SHP77 treated with DMSO at 0.1 percent for 48 hours (cell line): ENCODE measurements around the gene GTF2F2.
"Not testable (repeated sequence)": the region's sequence is repeated elsewhere in the genome, so short reads cannot be mapped to it uniquely, and the experiment has no call there.

Experiments
- DNase-seq: peaks from one replicate; lab custom pipeline; 2025; lab: John Stamatoyannopoulos, UW

GTF2F2 gene

DNA sequence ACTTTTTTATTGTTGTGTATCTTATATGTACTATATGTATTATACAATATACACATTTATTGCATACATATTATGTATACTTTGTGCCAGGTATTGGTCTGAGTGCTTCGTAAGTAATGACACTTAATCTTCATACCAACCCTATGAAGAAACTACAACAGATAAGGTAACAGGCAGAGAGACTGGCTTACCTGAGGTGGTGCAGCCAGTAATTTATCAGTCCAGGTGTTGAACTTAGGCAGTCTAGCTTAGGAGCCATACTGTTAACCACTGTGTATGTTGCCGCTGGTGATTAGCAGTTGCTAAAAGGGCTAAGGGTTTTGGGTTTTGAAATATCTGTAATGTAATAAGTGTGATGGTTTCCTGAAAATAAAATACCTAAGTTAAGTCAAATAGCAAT is 134.1 kb downstream of the GTF2F2 start:
- DNase-seq: no peak

DNA sequence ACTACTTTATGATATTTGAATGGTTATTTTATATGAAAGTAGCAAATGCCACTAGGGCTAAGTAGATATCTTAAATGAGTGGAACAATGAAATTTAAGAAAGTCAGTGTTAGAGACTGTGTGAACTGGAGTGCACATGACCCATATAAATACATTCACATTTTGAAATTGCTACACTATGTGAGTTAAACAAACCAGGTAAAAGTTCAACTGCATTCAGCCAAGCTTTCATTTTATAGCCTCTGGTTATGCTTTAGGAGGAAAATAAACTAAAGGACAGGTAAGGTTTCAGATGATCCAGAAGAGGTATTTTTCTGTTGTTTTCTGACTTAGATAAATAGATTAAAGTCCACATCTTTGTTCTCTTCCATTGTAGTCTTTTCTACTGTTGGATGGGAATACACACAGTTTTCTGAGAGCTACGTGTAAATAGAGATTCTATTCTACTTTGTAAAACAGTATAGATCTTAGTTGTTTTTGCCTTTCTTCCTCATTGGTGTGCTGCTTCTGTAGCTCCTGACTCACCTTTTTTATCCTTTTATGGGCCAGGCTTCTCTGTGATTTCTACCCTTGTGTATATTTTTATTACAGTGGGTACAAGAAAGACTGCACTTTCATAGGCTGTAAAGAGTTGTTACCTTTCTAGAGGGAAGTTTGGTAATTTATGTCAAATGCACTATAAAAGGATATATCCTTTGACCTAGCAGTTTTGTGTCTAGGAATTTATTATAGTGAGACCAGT is 135.1 kb downstream of the GTF2F2 start:
- no peak for DNase-seq

DNA sequence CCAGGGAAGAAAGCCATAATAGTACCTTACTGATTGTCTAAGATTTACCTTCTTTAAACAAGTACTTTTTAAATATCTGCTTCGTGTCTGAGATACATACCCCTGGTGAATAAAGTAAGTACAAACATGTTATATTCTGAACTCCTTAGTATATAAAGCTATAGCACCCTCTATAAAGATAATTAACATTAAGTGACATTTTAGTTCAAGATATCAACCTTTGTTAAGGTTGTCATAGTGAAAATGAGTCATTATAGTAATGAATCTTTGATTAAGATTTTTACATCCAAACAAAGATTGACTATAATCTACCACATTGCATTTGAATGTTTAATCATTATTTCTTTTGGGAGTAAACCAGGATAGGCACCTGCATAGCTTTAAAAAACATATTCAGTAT is 135.9 kb downstream of the GTF2F2 start:
- no peak for DNase-seq

DNA sequence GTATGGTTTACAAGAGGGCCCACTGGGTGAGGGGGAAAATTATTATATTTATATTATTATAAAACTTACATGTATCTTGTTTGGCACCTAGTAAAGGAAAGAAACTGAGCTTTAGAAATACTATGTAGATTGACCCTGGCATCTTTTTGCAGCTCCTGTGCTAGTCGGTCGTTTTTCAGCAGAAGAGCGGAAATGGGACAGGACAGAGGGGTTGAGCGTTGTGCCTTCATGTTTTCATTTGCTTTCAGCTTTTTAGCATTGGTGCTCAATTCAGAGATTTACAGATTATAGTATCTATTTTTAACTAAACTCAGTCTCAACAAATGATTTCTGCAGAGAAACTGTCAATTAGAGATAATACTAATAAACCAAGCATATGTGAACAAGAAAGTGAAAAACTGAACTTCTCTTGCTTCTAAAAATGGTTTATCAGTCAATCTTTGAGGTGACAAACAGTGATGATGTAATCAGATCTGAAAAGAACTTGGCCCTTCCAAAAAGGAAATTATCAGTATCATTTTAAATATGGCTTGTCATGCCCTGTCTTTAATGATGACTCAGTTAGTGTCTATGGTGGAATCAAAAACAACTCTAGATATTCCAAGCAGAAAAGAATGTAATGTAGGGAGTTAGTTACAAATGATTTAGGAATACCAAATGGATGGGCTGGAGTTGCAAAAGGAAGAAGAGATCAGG is 137.5 kb downstream of the GTF2F2 start:
- DNase-seq: no peak

DNA sequence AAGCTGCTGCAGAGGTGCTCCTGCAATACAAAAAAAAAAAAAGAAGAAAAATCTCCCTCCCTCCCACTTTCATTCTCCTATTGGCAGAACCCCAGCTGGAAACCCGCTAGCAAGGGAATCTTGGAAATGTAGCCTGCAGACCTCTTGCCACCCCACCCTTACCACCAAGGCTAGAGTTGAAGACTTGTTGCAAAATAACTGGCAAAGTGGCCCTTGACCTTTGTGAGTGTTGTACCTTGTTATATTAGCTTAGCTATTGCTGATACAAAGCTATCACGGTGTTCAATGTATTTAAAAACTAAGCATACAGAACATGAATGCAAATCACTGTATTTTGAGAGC is 138.0 kb downstream of the GTF2F2 start:
- DNase-seq: no peak

DNA sequence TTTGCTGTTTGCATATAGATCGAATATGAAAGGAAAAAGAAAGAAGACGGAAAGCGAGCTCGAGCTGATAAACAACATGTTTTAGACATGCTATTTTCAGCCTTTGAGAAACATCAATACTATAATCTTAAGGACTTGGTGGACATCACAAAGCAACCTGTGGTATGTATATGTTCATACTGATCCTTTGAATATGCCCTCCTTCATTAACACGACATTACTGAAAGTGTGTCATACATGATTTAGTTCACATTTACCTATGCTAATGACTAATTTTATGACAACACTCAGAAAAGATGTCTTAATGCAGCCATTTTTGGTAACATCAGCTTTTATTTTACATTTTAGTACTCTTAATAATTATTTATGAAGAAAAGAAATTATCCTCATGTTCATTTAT is 146.9 kb downstream of the GTF2F2 start:
- no peak for DNase-seq

DNA sequence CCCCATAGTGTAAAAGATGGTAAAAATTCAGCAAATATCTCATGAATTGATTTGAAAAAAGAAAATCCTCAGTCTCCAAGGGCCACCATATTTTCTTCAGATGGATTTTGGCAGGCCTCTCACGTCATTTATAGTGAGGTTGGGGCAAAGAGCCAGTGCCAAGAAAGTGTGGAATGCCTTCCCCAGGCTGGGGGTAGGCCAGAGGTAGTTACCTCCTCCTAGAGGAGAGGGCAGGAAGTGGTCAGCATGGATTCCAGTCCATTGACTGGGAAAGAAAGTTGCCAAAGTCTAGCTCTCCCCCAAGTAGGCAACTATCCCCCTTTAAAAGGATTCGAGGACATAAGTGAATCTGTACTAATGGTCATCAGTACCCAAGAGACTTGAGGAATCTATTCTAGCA is 148.9 kb downstream of the GTF2F2 start:
- no peak for DNase-seq

DNA sequence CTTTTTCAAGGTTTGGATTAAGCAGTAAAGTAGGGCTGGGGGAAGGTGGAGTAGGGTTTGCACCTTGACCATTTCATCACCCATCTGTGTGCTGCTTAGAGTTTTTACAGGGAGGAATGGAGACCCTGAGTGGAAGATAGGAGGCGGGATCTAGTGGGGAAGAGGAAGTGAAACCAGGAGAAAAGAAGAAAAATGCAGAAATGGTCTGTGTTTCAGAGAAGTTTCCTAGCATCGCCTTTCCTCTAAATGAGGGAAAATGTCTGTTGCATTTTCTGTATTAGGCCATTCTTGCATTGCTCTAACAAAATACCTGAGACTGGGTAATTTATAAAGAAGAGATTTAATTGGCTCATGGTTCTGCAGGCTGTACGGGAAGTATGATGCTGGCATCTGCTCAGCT is 156.6 kb downstream of the GTF2F2 start:
- no peak for DNase-seq

DNA sequence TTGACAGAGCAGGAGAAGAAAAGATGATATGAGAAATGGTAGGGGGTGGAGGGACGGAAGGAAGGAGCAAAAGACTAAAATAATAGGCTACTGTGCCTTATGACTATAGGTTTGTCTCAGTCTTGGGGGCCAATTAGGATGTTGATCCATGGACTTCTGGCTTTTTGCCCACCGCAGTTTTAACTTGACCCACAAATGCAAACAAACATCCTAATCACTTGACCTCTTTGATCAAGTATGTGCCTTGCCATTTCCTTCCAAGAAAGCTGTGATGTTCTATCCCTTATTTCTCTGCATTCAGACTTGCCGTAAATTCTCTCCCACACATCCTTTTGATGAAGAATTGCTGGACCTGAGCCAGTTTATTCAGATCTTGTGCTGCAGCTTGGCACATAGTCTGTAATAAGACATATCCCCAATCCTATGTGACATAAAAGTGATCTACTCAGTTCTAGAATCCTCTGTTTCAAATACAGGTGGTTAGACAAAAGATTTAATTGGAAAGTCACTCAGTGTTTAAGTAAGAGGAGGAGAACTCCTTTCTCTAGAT is 157.9 kb downstream of the GTF2F2 start:
- DNase-seq: no peak

DNA sequence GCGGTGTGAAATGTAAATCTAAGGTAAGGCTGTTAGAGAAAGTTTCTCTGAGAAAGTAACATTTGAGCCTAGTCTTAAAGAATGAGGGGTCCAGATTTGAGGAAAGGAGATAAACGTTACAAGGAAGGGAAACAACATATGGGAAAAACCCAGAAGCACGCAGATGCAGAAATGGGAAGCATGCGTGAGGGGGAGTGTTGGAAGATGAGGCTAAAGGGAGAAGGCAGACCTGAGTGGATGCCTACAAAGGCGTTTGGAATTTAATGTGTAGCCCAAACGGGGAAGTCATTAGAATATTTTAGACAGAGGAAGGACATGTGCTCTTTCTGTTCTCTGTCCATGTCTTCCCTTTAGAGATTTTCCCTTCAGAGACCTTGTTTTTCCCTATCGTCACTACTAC is 159.7 kb downstream of the GTF2F2 start:
- DNase-seq: no peak

DNA sequence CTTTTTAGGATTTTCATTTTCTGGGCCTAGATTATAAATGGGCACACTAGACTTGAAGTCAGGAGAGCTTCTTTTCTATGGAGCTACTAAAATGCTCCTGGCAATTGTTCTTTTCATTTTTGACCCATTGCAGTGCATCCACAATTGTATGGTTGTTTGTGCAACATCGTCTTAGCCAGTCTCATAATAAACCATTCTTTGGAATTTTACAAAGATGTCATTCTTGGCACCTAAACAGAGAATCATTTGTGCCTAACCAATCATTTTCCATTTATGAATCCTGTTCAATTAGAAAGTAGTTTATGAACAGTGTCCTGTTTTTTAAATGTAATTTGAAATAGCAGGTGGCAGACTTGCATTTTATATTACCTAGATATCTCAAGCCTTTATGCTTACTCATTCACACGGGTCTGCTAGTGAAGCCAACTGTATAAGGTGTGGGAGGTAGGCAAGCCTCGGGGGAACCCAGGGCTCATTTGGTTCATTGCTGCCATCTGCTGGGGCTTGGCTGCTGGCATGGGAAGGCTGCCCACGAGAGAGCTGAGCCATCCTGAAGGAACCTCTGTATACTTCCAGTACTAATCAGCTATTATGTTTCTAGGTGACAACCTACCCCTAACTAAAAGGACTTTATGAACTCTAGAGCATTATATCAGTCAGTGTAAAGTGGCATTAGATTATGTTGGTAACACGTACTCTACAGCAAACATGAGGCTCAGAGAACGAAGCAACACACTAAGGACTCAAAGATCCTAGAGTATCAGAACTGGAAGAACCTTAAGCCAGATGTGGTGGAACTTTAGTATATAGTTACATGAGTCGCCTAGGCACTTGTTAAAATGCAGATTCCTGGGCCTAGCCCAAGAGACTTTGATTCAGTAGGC is 160.7 kb downstream of the GTF2F2 start:
- peak; percentile 6 for DNase-seq

DNA sequence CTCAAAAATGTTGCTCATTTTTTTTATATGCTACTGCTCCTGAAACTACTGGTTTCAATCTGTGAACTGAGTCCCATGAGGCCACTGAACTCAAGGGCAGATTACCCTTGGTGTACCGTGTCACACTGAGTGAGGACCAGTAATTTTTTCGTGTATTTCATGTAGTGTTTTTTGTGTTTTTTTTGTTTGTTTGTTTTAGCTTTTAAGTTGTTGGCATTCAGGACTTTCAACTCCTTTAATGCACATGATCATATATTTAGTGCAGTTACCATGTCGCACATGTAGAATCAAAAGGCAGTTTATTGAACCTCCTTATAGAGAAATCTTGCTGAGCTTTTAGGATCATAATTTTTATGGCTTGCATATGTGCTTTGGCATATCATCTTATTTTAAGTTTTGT is 162.7 kb downstream of the GTF2F2 start:
- no peak for DNase-seq

DNA sequence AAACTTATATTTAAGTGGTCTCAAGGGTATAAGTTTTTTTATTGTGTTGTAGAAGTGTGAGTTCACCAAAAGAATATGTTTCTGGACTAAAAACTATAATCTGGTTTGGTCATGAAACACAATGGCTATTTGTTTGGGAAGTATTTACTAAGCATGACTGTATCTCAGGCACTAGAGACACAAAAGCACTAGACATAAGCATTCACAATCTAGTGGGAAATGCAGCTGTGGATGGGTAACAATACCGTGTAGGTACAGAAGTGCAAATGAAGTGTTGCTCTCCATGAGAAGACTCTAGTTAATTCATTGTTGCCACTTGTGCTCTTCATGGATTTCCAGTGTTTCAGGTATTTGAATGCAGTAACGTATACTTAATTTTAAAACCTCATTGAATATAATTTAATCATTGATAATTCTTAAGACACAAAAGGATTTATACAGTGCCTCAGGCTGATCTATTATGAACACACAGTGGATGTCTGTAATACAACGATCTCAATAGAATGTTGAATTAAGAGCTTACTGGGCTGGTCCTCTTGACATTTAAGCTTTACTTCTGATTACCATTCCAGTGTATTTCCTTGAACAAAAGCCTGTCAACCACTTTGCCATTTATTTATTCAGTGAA is 169.7 kb downstream of the GTF2F2 start:
- DNase-seq: no peak

DNA sequence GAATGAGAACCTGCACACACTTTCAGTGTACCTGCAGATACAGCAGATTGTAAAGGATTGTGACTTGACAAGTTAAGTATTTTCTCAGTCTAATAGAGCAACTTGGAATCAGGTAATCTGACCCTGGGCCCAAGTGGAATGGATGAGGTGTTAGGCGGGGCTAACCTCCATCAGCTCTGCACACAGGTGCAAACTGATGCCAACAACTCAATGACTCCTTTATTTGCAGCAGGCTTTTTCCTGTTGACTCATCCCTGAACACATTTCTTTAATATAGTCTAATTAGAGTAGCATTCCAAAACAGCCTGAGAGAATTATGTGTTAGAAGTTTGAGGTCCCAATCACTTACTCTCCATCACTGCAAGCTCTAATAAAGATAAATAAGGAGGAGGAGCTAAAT is 171.9 kb downstream of the GTF2F2 start:
- DNase-seq: no peak

DNA sequence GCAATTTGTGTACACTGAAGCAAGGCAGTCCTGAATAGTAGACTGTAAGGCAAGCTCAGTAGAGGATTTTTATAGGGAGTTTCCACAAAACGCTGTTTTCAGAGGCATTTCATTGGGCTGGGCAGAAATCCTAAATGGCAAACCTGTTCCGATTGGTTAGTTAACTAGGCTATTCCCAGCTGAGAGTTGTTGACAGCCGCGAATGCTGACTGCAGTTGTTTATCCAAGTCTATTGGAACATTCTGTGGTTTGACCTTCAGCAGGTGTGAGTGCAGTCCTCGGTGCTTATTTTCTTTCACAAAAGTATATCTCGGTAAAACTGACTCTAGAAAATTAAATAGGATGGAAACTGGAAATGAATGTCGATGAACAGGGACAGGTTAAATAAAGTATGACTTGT is 175.2 kb downstream of the GTF2F2 start:
- no peak for DNase-seq

DNA sequence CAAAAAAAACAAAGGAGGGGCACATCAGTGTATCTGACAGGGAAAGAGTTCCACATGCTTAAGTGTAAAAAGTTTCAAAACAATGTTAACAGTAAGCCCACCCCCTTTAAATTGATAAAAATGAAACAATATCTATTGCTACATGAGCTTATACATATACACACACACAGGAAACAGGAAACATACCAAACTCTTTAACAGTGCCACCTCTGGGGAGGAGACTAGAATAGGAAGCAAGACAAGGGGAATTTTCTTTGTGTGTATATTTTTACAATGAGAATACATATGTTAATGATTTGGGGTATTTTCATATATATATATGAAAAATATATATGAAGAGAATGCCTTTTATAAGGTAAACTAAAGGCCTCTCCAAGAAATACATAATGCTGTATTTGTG is 175.9 kb downstream of the GTF2F2 start:
- DNase-seq: no peak

DNA sequence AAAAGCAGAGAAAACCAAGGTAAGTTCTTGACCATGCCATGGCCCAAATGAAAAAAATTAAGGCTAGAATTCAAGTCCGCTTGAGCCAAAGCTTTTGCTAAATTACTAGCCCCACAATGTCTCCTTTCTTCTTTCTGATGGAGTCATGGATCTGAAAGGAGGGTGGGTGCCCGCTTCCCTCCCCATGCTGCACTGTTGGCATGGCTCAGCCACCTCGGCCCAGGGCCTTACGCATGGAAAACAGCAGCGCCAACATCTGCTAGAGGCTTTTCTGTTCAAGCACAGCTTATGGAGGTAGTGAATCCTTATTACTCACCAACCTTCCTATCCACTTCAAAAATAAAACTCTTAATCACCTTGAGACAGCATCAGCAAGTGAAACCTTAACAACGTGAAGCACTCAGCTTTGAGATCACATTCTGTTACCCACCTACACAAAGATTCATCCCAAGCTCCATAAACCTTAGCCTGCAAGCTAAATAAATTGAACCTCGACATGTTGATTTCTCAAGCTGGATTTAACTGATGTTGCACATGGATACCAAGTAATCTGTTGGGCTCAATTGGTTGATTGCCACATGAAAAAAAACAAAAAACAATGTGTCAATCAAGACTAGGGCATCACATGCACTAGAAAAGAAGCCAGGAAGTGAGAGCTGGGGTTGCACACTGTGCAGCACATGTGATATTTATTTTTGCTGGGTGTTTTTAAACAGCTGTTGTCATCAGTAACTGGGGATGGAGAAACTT is 177.3 kb downstream of the GTF2F2 start:
- DNase-seq: no peak

DNA sequence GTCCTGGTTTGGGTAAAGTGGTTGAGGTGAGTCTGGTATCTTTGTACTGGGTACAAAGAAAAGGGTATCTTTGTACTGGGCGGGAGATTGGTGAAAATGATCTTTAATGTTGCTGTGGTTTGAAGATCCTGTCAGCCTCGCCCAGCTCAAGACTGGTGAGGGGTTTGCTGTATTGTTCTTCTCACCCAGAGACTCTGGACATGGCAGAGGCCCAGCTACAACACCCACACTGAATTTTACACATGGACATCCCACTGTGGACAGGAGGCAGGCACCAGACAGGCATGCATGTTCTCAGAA is 177.8 kb downstream of the GTF2F2 start:
- DNase-seq: no peak

DNA sequence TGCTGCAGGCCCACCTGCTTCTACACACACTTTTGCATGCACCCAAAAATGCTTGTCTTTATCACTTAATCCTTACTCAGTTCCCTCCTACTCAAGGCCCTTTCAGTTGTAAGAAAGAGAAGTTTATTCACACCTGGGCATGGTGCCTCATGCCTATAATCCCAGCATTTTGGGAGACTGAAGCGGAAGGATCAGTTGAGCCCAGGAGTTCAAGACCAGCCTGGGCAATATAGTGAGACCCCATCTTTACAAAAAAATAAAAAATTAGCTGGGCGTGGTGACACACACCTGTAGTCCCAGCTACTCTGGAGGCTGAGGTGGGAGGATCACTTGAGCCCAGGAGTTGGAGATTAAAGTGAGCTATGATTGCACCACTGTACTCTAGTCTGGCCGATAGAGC is 178.2 kb downstream of the GTF2F2 start:
- not testable (repeated sequence) for DNase-seq

DNA sequence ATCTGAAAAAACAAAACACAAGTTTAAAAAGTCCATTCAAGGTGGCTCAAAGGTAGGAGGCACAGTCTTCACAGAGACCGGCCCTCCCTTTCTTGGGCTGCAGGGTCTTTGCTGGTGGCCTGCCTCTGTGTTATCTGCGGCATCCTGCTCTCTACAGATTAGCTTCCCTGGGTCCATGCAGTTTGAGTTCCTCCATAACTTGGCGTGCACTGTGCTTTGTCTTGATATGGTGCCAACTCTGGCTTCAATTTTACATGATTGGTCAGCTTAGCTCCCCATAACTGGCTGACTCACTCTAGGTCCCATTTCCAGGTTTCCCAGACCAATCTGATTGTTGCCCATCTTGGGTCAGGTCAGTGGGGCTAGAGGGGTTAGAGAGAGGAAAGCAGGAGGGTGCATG is 178.9 kb downstream of the GTF2F2 start:
- DNase-seq: no peak

DNA sequence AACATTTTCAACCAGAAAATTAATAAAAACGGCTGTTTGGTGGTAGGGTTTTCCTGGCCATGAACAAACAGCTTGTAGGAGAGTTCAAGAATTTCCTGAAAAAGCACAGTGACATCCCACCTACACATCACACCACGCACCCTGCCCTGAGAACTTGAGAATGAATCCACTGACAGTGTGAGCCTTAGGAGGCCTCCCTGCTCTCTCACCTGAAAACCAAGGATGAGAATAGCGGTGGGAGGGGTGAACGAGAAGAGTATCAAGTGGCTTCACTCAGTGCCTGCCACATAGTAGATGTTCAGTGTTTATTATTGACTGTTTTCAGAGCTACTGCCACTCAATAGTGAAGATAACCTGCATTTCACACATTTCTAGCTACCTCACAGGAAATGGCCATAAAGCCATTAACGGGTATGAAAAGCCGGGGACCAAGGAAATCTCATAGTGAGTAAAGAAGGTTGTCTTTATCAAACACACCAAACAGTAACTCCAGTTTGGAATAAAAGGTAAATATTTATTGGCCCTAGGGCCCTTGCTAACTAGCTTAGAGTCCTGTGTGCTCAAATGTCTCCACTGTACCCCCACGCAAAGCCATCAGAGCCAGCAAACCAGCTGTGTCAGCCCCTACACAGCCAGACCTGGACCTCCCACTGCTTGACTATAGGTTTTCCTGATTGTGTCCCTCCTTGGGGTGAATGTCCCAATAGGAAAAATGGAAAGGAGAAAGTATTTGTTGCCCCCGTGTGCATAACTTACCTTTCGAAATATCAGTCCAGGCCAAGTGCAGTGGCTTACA is 180.1 kb downstream of the GTF2F2 start:
- no peak for DNase-seq
